PC-9 (cell line): Measurements from ENCODE around the gene MYCBPAP. TPM values are rescaled to one million over a fixed set of nuclear protein-coding genes. Genes with fewer than 3 reads are reported as not detected.

Source experiments
- BruUV-seq: library from RNA; stranded (reverse); fragments of 400-500 nt; replicated peaks from 2 replicates; lab custom pipeline; 2021; lab: Mats Ljungman, UMichigan
- CTCF ChIA-PET: fragments of 300-600 bp; sonication (Branson Sonifier 250); formaldehyde crosslinking; loops from one replicate; lab custom pipeline; 2022; ENCODE audit warnings: antibody characterized with exemption; lab: Charles Lee
- POLR2A ChIA-PET: fragments of 300-600 bp; sonication (Branson Sonifier 250); formaldehyde crosslinking; loops from one replicate; lab custom pipeline; 2022; ENCODE audit warnings: antibody characterized with exemption; ENCODE audit not compliant: unreplicated experiment; lab: Charles Lee
- DNase-seq, 2 experiments: peaks; one replicate each; pipeline versions ENCODE4 v3.0.0 to v3.0.0-alpha.2; 2015 to 2022; ENCODE audit warnings: mixed read lengths in 1 of 2
- H2AFZ ChIP-seq: fragments of 200-600 bp; sonication (generic); 2 replicates; pipeline ENCODE4 v1.8.1; 2017; ENCODE audit warnings: antibody characterized with exemption
- H3F3A ChIP-seq: fragments of 200-600 bp; sonication (generic); 2 replicates; pipeline ENCODE4 v1.8.1; 2017; ENCODE audit warnings: antibody characterized with exemption, mild to moderate bottlenecking, low read depth; ENCODE audit not compliant: insufficient read depth
- H3K27ac ChIP-seq: fragments of 200-600 bp; sonication (generic); 2 replicates; pipeline ENCODE4 v1.6.1; 2016; ENCODE audit warnings: mixed run types
- H3K27me3 ChIP-seq: fragments of 200-600 bp; sonication (generic); 2 replicates; pipeline ENCODE4 v1.6.1; 2016; ENCODE audit warnings: low read depth, mixed run types; ENCODE audit not compliant: insufficient read depth
- H3K36me3 ChIP-seq: fragments of 200-600 bp; sonication (generic); 2 replicates; pipeline ENCODE4 v1.6.1; 2016; ENCODE audit warnings: low read depth, mixed run types
- H3K4me1 ChIP-seq: fragments of 200-600 bp; sonication (generic); replicated peaks from 2 replicates; pipeline ENCODE4 v1.6.1; 2016; ENCODE audit warnings: mixed run types; ENCODE audit not compliant: insufficient read depth
- H3K4me2 ChIP-seq: fragments of 200-600 bp; sonication (generic); 2 replicates; pipeline ENCODE4 v1.6.1; 2017; ENCODE audit warnings: mixed run types
- H3K4me3 ChIP-seq: fragments of 200-600 bp; sonication (generic); 2 replicates; pipeline ENCODE4 v1.6.1; 2016; ENCODE audit warnings: mixed run types
- H3K79me2 ChIP-seq: fragments of 200-600 bp; sonication (generic); 2 replicates; pipeline ENCODE4 v1.6.1; 2017; ENCODE audit warnings: low read depth, mixed run types
- H3K9me2 ChIP-seq: fragments of 200-600 bp; sonication (generic); 2 replicates; pipeline ENCODE4 v1.8.1; 2017; ENCODE audit warnings: mild to moderate bottlenecking; ENCODE audit not compliant: insufficient read depth
- H3K9me3 ChIP-seq: fragments of 200-600 bp; sonication (generic); 2 replicates; pipeline ENCODE4 v1.8.1; 2016; ENCODE audit warnings: low read depth; ENCODE audit not compliant: insufficient read depth
- H4K20me1 ChIP-seq: fragments of 200-600 bp; sonication (generic); 2 replicates; pipeline ENCODE4 v1.8.1; 2017; ENCODE audit not compliant: insufficient read depth
- CTCF ChIP-seq: fragments of 200-600 bp; sonication (generic); conservative IDR thresholded peaks from 2 replicates; pipeline ENCODE4 v1.6.1; 2017; ENCODE audit warnings: mixed run types, antibody characterized with exemption, mild to moderate bottlenecking, moderate library complexity
- EZH2 ChIP-seq: fragments of 200-600 bp; sonication (generic); IDR thresholded peaks from 2 replicates; pipeline ENCODE4 v1.8.0; 2017; ENCODE audit warnings: antibody characterized with exemption, low read depth
- intact Hi-C: fragments of 100-400 bp; cut with micrococcal nuclease; formaldehyde crosslinking; loops from one replicate; pipeline ENCODE4 v1.10.0; 2022; ENCODE audit not compliant: unreplicated experiment
- total RNA-seq: library from RNA; stranded (reverse); gene quantifications from 2 replicates; pipeline ENCODE4 v1.2.3, GENCODE V29; 2021

The MYCBPAP gene
- total RNA-seq, 1 experiment from 2014 or later = 4.9 TPM

DNA sequence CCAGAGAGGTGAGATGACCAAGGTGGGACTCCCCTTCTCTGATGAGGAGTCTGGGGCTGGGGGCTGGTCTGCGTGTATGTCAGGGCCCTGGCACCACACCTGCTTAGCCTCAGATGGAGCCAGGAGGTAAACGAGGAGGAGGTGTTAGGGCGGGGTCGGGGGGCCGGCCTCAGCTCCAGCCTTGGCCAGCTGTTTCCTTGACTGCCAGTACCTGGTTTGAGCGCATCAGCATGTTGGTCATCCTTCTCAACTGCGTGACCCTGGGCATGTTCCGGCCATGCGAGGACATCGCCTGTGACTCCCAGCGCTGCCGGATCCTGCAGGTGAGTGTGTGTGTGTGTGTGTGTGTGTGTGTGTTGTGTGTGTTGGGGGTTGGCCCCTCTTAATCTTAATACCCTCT lies 60.4 kb downstream of the MYCBPAP start:
- Histone ChIP-seq H3K4me2 (no peak overlapping the region), H3K9me3 (no peaks in the 10 kb centered on the region), H3F3A (peaks cover 7% of the 10 kb centered on the region; the same call in 1 of the 2 replicates), H3K4me3 (no peak overlapping the region), H3K36me3 (no peaks in the 10 kb centered on the region), H3K27me3 (peaks cover 21% of the 10 kb centered on the region), H3K79me2 (no peaks in the 10 kb centered on the region), H3K9me2 (no peaks in the 10 kb centered on the region), H2AFZ (no peak overlapping the region), H4K20me1 (no peaks in the 10 kb centered on the region), H3K4me1 (no peaks in the 10 kb centered on the region), H3K27ac (no peak overlapping the region)
- intact Hi-C loops = no loop called here
- TF ChIP-seq EZH2 = no peak
- no peak for TF ChIP-seq CTCF
- CTCF ChIA-PET = no interaction called here
- POLR2A ChIA-PET = no interaction called here
- no TSS peak for BruUV-seq
- DNase-seq = no peak

DNA sequence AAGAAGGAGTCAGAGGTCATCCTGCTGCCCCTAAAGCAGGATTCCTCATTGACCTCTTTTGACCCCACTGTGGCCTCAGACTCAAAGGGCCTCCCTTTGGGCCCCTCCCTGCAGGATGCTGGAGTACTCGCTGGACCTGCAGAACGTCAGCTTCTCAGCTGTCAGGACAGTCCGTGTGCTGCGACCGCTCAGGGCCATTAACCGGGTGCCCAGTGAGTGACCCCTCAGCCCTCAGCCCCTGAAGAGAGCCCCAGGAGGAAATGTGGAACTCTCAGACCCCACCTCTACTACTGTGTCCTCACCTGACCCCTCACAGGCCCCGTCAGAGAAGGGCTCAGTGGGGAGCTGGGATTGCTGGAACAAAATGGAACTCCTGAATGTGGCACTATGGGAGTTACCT lies 61.4 kb downstream of the MYCBPAP start:
- intact Hi-C loops = no loop called here
- CTCF ChIA-PET = no interaction called here
- no TSS peak for BruUV-seq
- Histone ChIP-seq H3K36me3 (no peaks in the 10 kb centered on the region), H3K9me2 (no peaks in the 10 kb centered on the region), H3K4me1 (no peaks in the 10 kb centered on the region), H3K27ac (no peak overlapping the region), H3K79me2 (no peaks in the 10 kb centered on the region), H2AFZ (no peak overlapping the region), H3K4me3 (no peak overlapping the region), H3K9me3 (no peaks in the 10 kb centered on the region), H3K4me2 (no peak overlapping the region), H3F3A (0 out of 2 replicates have a peak, but pooled peaks cover 4% of the 10 kb centered on the region), H3K27me3 (peaks cover 16% of the 10 kb centered on the region; the same call in 1 of the 2 replicates), H4K20me1 (no peaks in the 10 kb centered on the region)
- POLR2A ChIA-PET = no interaction called here
- TF ChIP-seq EZH2 = no peak
- no peak for DNase-seq

DNA sequence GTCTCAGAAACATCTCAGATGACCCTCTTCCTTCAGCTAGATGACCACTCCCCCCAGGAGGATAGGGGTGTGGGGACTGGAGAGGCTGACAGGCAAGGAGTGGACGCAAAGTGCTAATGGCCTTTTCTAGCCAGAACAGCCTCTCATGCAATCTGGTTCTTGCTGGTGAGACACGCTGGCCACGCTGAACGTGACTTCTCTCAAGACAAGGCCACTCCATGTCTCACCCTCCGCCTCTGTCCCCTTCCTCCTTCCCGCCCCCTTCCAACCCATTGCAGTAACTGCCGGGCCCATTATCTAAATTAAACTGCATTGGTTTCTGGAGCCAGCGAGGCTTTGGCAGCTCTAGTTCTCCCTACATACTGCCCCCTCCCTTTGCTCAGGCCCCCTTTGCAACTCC lies 61.8 kb downstream of the MYCBPAP start:
- Histone ChIP-seq H3K9me3 (no peaks in the 10 kb centered on the region), H3K4me2 (no peak overlapping the region), H3K27me3 (peaks cover 16% of the 10 kb centered on the region; the same call in 1 of the 2 replicates), H3K4me1 (no peaks in the 10 kb centered on the region), H3F3A (0 out of 2 replicates have a peak, but pooled peaks cover 4% of the 10 kb centered on the region), H4K20me1 (no peaks in the 10 kb centered on the region), H3K4me3 (no peak overlapping the region), H3K36me3 (no peaks in the 10 kb centered on the region), H3K9me2 (no peaks in the 10 kb centered on the region), H3K27ac (no peak overlapping the region), H3K79me2 (no peaks in the 10 kb centered on the region), H2AFZ (no peak overlapping the region)
- intact Hi-C loops = no loop called here
- TF ChIP-seq CTCF = no peak
- TF ChIP-seq EZH2 = no peak
- CTCF ChIA-PET = interaction anchor here (0.6 kb wide), 1 partner anchor 127 kb away, joined by 10 read pairs; no protein-coding TSS in a partner anchor
- POLR2A ChIA-PET = no interaction called here
- no TSS peak for BruUV-seq
- DNase-seq = no peak

DNA sequence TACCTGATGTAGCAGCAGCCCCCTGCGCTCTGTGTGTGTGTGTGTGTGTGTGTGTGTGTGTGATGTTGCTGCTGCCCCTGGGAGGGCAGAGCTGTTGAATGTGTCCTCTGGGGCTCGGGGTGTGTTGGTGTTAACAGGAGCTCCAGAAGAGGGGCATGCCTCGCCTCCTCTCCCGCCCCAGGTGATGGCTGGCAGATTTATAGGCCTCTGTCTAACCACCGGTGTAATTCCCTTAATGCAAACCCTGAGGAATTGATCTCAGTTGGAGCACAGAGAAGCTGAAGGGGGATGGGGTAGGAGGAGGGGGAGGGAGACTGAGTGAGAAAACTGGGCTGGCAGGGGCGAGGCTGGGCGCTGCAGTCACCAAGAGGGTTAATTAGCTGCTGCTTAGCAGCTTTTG lies 62.3 kb downstream of the MYCBPAP start:
- ChIA-PET POLR2A (no interaction called here), CTCF (interaction anchor here (0.6 kb wide), 1 partner anchor 126 kb away, joined by 10 read pairs; no protein-coding TSS in a partner anchor)
- DNase-seq = no peak
- Histone ChIP-seq H3K9me3 (no peaks in the 10 kb centered on the region), H2AFZ (no peak overlapping the region), H4K20me1 (no peaks in the 10 kb centered on the region), H3K27me3 (peaks cover 16% of the 10 kb centered on the region; the same call in 1 of the 2 replicates), H3K79me2 (no peaks in the 10 kb centered on the region), H3K4me1 (no peaks in the 10 kb centered on the region), H3K4me3 (no peak overlapping the region), H3K4me2 (no peak overlapping the region), H3F3A (0 out of 2 replicates have a peak, but pooled peaks cover 3% of the 10 kb centered on the region), H3K27ac (no peak overlapping the region), H3K9me2 (no peaks in the 10 kb centered on the region), H3K36me3 (no peaks in the 10 kb centered on the region)
- BruUV-seq = no TSS peak
- intact Hi-C loops = no loop called here
- TF ChIP-seq EZH2 = no peak
- no peak for TF ChIP-seq CTCF
